Mesothelial cell of epicardium (in vitro differentiated cells): ENCODE measurements around the gene PAN2. TPM values are rescaled to one million over a fixed set of nuclear protein-coding genes. Genes with fewer than 3 reads are reported as not detected.
A peak's percentile ranks its signal among the peaks of the same experiment; 100 is the strongest.

ENCODE experiments used
- DNase-seq, 2 experiments: peaks; one replicate each; pipeline ENCODE4 v3.0.0; 2021; ENCODE audit warnings: low spot score in 2 of 2; ENCODE audit not compliant: unreplicated experiment in 2 of 2
- H3K27ac Mint-ChIP-seq: 2 replicates; pipeline ENCODE4 v1.8.0; 2021; ENCODE audit warnings: mixed read lengths
- H3K27me3 Mint-ChIP-seq: 2 replicates; pipeline ENCODE4 v1.8.0; 2021; ENCODE audit warnings: low read depth, mixed read lengths
- H3K36me3 Mint-ChIP-seq: 2 replicates; pipeline ENCODE4 v1.8.0; 2021; ENCODE audit warnings: mixed read lengths
- H3K4me1 Mint-ChIP-seq: 2 replicates; pipeline ENCODE4 v1.8.0; 2021; ENCODE audit warnings: mixed read lengths
- H3K4me3 Mint-ChIP-seq: 2 replicates; pipeline ENCODE4 v1.8.0; 2021; ENCODE audit warnings: mild to moderate bottlenecking, moderate library complexity, mixed read lengths
- H3K9me3 Mint-ChIP-seq: 2 replicates; pipeline ENCODE4 v1.8.0; 2021; ENCODE audit warnings: mixed read lengths
- CTCF ChIP-seq: fragments of 200-600 bp; sonication (generic); IDR thresholded peaks from one replicate; pipeline ENCODE4 v1.5.0; 2021; ENCODE audit warnings: antibody characterized with exemption; ENCODE audit not compliant: unreplicated experiment
- total RNA-seq: library from RNA; stranded (reverse); gene quantifications from 3 replicates; pipeline ENCODE4 v1.2.1, GENCODE V29; 2021

Gene PAN2
- total RNA-seq: 60.9 to 76.8 TPM (median 66.4 TPM) in 3 replicates

GRCh38 chr12:56333679-56334489, at the start of gene PAN2:
TSS of gene PAN2 (minus strand) at chr12:56334000. CDS start at chr12:56333094, 906 bp downstream.
- TF ChIP-seq CTCF: peak; percentile 67
- Mint-ChIP-seq H3K4me1 (peaks cover 19% of the 10 kb centered on the region), H3K9me3 (no peaks in the 10 kb centered on the region), H3K27me3 (no peaks in the 10 kb centered on the region), H3K36me3 (no peaks in the 10 kb centered on the region), H3K27ac (peak within 1 kb of the TSS; percentile 100), H3K4me3 (peak within 1 kb of the TSS; percentile 84)
- peak; percentile 81 to 86 for DNase-seq

GRCh38 chr12:56382611-56383010, 48.8 kb upstream of the PAN2 start:
- H3K27ac Mint-ChIP-seq: no peak overlapping the region
- peaks cover 24% of the 10 kb centered on the region for H3K4me1 Mint-ChIP-seq
- H3K27me3 Mint-ChIP-seq: peaks cover 4% of the 10 kb centered on the region
- no peaks in the 10 kb centered on the region for H3K36me3 Mint-ChIP-seq
- no peak for TF ChIP-seq CTCF
- no peaks in the 10 kb centered on the region for H3K9me3 Mint-ChIP-seq
- no peak overlapping the region for H3K4me3 Mint-ChIP-seq
- DNase-seq: no peak

GRCh38 chr12:56377989-56378316, 44.2 kb upstream of the PAN2 start:
- no peak overlapping the region for H3K27ac Mint-ChIP-seq
- TF ChIP-seq CTCF: no peak
- H3K27me3 Mint-ChIP-seq: peaks cover 4% of the 10 kb centered on the region
- H3K36me3 Mint-ChIP-seq: no peaks in the 10 kb centered on the region
- peaks cover 6% of the 10 kb centered on the region for H3K9me3 Mint-ChIP-seq
- peaks cover 11% of the 10 kb centered on the region for H3K4me1 Mint-ChIP-seq
- H3K4me3 Mint-ChIP-seq: no peak overlapping the region
- no peak for DNase-seq

- no peak for TF ChIP-seq CTCF
- no peaks in the 10 kb centered on the region for H3K36me3 Mint-ChIP-seq
- H3K9me3 Mint-ChIP-seq: peaks cover 10% of the 10 kb centered on the region
- no peak overlapping the region for H3K4me3 Mint-ChIP-seq
- no peak for DNase-seq
- H3K27me3 Mint-ChIP-seq: peaks cover 4% of the 10 kb centered on the region
- peaks cover 11% of the 10 kb centered on the region for H3K4me1 Mint-ChIP-seq
- H3K27ac Mint-ChIP-seq: no peak overlapping the region
Observed at GRCh38 chr12:56377310-56377988, 43.6 kb upstream of the PAN2 start.

- H3K27ac Mint-ChIP-seq: no peak overlapping the region
- TF ChIP-seq CTCF: no peak
- DNase-seq: no peak
- peaks cover 11% of the 10 kb centered on the region for H3K9me3 Mint-ChIP-seq
- peaks cover 11% of the 10 kb centered on the region for H3K4me1 Mint-ChIP-seq
- peaks cover 8% of the 10 kb centered on the region for H3K27me3 Mint-ChIP-seq
- no peaks in the 10 kb centered on the region for H3K36me3 Mint-ChIP-seq
- H3K4me3 Mint-ChIP-seq: no peak overlapping the region
Observed at GRCh38 chr12:56375598-56376434, 42.0 kb upstream of the PAN2 start.
